ENCODE measurements around the gene DUSP28. TPM values are rescaled to one million over a fixed set of nuclear protein-coding genes. Genes with fewer than 3 reads are reported as not detected.
"Not testable (repeated sequence)": the region's sequence is repeated elsewhere in the genome, so short reads cannot be mapped to it uniquely, and the experiment has no call there.

DUSP28 gene
- total and polyA plus RNA-seq, 2 of the 8 experiments (the other 6 are each of a cell fraction or from before 2014, with no cell fraction given): 2.1 to 2.3 TPM

- not testable (repeated sequence) for H4K8ac ChIP-seq (ENCODE audit: extremely low read depth, insufficient read depth, low read length); H4K91ac ChIP-seq (replicated peaks; ENCODE audit: insufficient read length, low read length); H3K4me1 ChIP-seq (replicated peaks in 1 of 4; ENCODE audit: control insufficient read depth in 3 of 4, insufficient read depth in 4 of 4, low read length in 3 of 4); H3K18ac ChIP-seq (ENCODE audit: extremely low read depth, low read length); H3K4me3 ChIP-seq (ENCODE audit: extremely low read depth in 1 of 4, insufficient read depth in 2 of 4, low read depth in 3 of 4, low read length in 4 of 4); H3K56ac ChIP-seq (replicated peaks; ENCODE audit: insufficient read length, low read depth, low read length); H3K4me2 ChIP-seq (ENCODE audit: insufficient read depth in 1 of 2, low read depth in 2 of 2, low read length in 2 of 2); H2BK5ac ChIP-seq (ENCODE audit: low read depth, low read length); H3K23me2 ChIP-seq (ENCODE audit: low read depth, low read length); H2AFZ ChIP-seq (ENCODE audit: low read length); H3K4ac ChIP-seq (replicated peaks; ENCODE audit: insufficient read length, low read depth, low read length); H4K20me1 ChIP-seq (replicated peaks in 1 of 2; ENCODE audit: control insufficient read depth in 1 of 2, insufficient read depth in 2 of 2, low read length in 2 of 2); H2BK120ac ChIP-seq (replicated peaks; ENCODE audit: low read depth, low read length); H2BK12ac ChIP-seq (ENCODE audit: low read depth, low read length); H3K9ac ChIP-seq (replicated peaks in 1 of 4; ENCODE audit: extremely low read depth in 1 of 4, low read depth in 3 of 4, low read length in 3 of 4); H3K23ac ChIP-seq (ENCODE audit: insufficient read length); H2BK15ac ChIP-seq (ENCODE audit: low read length); H3K14ac ChIP-seq (ENCODE audit: insufficient read length); H3K27ac ChIP-seq (ENCODE audit: low read depth, low read length); H4K5ac ChIP-seq (ENCODE audit: insufficient read length, low read depth, low read length); H3K79me2 ChIP-seq (ENCODE audit: control insufficient read depth in 1 of 2, insufficient read depth in 2 of 2, low read length in 2 of 2); H2AK5ac ChIP-seq (ENCODE audit: low read depth, low read length); H2BK20ac ChIP-seq (ENCODE audit: low read length); H3K79me1 ChIP-seq (ENCODE audit: low read depth, low read length); FAIRE-seq; H3K36me3 ChIP-seq (ENCODE audit: control insufficient read depth in 2 of 4, insufficient read depth in 4 of 4, low read length in 3 of 4)
- ChIA-PET CTCF (ENCODE audit: partially characterized antibody) (interaction anchor here (1.0 to 1.3 kb wide), 3 partner anchors 8 to 25 kb away, joined by 3 to 4 read pairs (median 3); no protein-coding TSS in a partner anchor), POLR2A (ENCODE audit: partially characterized antibody) (interaction anchor here (0.6 kb wide), 1 partner anchor 127 kb away, joined by 3 read pairs; no protein-coding TSS in a partner anchor)
- Histone ChIP-seq H3K27me3 (replicated peaks in 1 of 4; ENCODE audit: control insufficient read depth in 3 of 4, extremely low read depth in 1 of 4, insufficient read depth in 3 of 4, low read length in 3 of 4) (peaks cover 0 to 27% (median 23%) of the 10 kb centered on the region in 4 experiments; a peak in 6 of 7 replicates), H3K9me3 (ENCODE audit: insufficient read depth in 2 of 2, low read depth in 1 of 2, low read length in 1 of 2) (peaks cover 29 to 42% of the 10 kb centered on the region in 2 experiments)
- peak in 1 of 2 experiments; percentile 22 for DNase-seq (ENCODE audit: low read depth in 1 of 2, low spot score in 2 of 2)
- WGBS, 2 experiments (ENCODE audit: extremely low coverage in 1 of 2, insufficient coverage in 1 of 2, insufficient read length in 1 of 2, insufficient replicate concordance in 2 of 2, low coverage in 1 of 2, low lambda C conversion rate in 2 of 2, missing lambda C conversion rate in 1 of 2): 87% methylated on average over 5 of the region's 5 CpGs; no CpG with 5 or more reads in 1 of the 2 experiments
Measured at GRCh38 chr2:240521885-240522284, 38.3 kb upstream of the DUSP28 start.

Data from H1 (cell line).